Parathyroid adenoma (tissue), 2 donors: ENCODE data around the gene TSPAN18.

ENCODE experiments used
- H2AFZ ChIP-seq: fragments of 300-600 bp; sonication (generic); one replicate; pipeline ENCODE4 v1.7.0; 2017; ENCODE audit warnings: antibody characterized with exemption, mild to moderate bottlenecking
- H3K27ac ChIP-seq: fragments of 300-600 bp; sonication (generic); one replicate; pipeline ENCODE4 v1.7.0; 2017
- H3K27me3 ChIP-seq: fragments of 300-600 bp; sonication (generic); one replicate; pipeline ENCODE4 v1.7.0; 2017; ENCODE audit warnings: low read length; ENCODE audit not compliant: control insufficient read depth, insufficient read depth
- H3K36me3 ChIP-seq: fragments of 300-600 bp; sonication (generic); one replicate; pipeline ENCODE4 v1.7.0; 2017; ENCODE audit warnings: low read length; ENCODE audit not compliant: control insufficient read depth, insufficient read depth
- H3K4me1 ChIP-seq: fragments of 300-600 bp; sonication (generic); one replicate; pipeline ENCODE4 v1.7.0; 2017; ENCODE audit warnings: control low read depth
- H3K4me2 ChIP-seq: fragments of 300-600 bp; sonication (generic); one replicate; pipeline ENCODE4 v1.7.0; 2017; ENCODE audit warnings: low read length
- H3K4me3 ChIP-seq: fragments of 300-600 bp; sonication (generic); one replicate; pipeline ENCODE4 v1.7.0; 2017; ENCODE audit warnings: low read depth, low read length
- H3K79me2 ChIP-seq: fragments of 300-600 bp; sonication (generic); one replicate; pipeline ENCODE4 v1.7.0; 2017; ENCODE audit warnings: control low read depth
- H3K9ac ChIP-seq: fragments of 300-600 bp; sonication (generic); one replicate; pipeline ENCODE4 v1.7.0; 2017; ENCODE audit warnings: mild to moderate bottlenecking
- H3K9me3 ChIP-seq: fragments of 300-600 bp; sonication (generic); one replicate; pipeline ENCODE4 v1.7.0; 2017; ENCODE audit warnings: low read length; ENCODE audit not compliant: control insufficient read depth
- CTCF ChIP-seq: fragments of 300-600 bp; sonication (generic); IDR thresholded peaks from one replicate; pipeline ENCODE4 v1.7.0; 2017; ENCODE audit warnings: antibody characterized with exemption, mild to moderate bottlenecking
- donor health status: primary hyperparathyroidism.

The TSPAN18 gene, protein sequence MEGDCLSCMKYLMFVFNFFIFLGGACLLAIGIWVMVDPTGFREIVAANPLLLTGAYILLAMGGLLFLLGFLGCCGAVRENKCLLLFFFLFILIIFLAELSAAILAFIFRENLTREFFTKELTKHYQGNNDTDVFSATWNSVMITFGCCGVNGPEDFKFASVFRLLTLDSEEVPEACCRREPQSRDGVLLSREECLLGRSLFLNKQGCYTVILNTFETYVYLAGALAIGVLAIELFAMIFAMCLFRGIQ

GRCh38 chr11:44726283-44727113 is at the start of gene TSPAN18:
TSS of gene TSPAN18 (plus strand) at chr11:44726962. CDS start at chr11:44906417, 179,455 bp downstream.
- no peak within 1 kb of the TSS for H3K9ac ChIP-seq
- H3K27ac ChIP-seq, result no peak within 1 kb of the TSS
- H3K4me3 ChIP-seq, result peak within 1 kb of the TSS; percentile 47
- H3K9me3 ChIP-seq, result no peaks in the 10 kb centered on the region
- H3K4me1 ChIP-seq, result no peaks in the 10 kb centered on the region
- peak within 1 kb of the TSS; percentile 58 for H2AFZ ChIP-seq
- H3K79me2 ChIP-seq, result no peaks in the 10 kb centered on the region
- no peaks in the 10 kb centered on the region for H3K27me3 ChIP-seq
- peak within 1 kb of the TSS; percentile 71 for H3K4me2 ChIP-seq
- TF ChIP-seq CTCF, result no peak
- H3K36me3 ChIP-seq, result no peaks in the 10 kb centered on the region

GRCh38 chr11:44680982-44681597 is 45.7 kb upstream of the TSPAN18 start:
- no peaks in the 10 kb centered on the region for H3K36me3 ChIP-seq
- TF ChIP-seq CTCF, result no peak
- no peak overlapping the region for H2AFZ ChIP-seq

DNA sequence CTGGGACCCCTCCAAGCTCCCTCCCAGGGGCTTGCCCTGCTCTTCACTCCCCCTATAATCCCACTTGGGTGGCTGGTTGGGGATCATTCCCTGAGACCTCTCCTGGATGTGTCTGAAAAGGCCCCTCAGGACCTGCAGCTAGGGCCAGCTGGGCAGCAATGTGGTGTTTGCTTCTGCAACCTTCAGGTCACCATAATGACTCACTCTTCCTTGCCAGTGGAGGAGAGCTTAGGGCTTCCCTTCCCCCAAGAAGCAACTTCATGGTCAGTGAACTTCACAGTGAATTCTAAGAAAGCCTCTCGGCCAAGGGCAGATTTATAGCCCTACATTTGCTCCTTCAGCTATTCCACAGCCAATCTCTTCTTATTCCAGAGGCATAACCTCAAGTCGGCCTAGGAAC is 45.1 kb upstream of the TSPAN18 start:
- no peak overlapping the region for H3K4me3 ChIP-seq

More at GRCh38 chr11:44680982-44681597, 45.7 kb upstream of the TSPAN18 start:
- H3K9me3 ChIP-seq, result no peaks in the 10 kb centered on the region
- no peaks in the 10 kb centered on the region for H3K4me1 ChIP-seq
- no peak overlapping the region for H3K4me3 ChIP-seq
- H3K27ac ChIP-seq, result no peak overlapping the region
- H3K79me2 ChIP-seq, result no peaks in the 10 kb centered on the region
- H3K27me3 ChIP-seq, result no peaks in the 10 kb centered on the region
- H3K9ac ChIP-seq, result no peak overlapping the region
- H3K4me2 ChIP-seq, result no peak overlapping the region

DNA sequence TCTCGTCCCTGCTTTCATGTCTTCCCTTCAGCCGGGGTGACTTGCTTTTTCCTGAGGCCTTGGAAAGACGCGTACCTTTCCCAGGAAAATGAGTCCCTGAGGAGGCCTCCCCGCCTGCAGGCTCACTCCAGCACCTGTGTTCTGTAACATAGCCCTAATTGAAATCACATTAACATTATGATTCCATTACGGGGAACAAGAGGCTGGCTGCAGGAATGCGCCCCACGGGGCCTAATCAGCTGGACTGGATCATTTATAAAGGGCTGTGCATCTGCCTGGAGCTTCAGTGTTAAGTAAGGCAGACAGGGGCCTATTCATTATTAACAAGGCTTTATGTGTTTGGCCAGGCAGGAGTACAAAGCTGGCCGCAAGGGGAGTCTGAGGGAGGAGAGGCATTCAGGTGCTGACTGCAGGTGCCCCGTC is 41.9 kb upstream of the TSPAN18 start:
- H3K4me2 ChIP-seq, result no peak overlapping the region
- no peaks in the 10 kb centered on the region for H3K9me3 ChIP-seq
- no peaks in the 10 kb centered on the region for H3K79me2 ChIP-seq
- H3K4me3 ChIP-seq, result no peak overlapping the region
- H3K27ac ChIP-seq, result no peak overlapping the region
- H3K27me3 ChIP-seq, result no peaks in the 10 kb centered on the region
- no peak for TF ChIP-seq CTCF
- H3K9ac ChIP-seq, result no peak overlapping the region
- no peaks in the 10 kb centered on the region for H3K36me3 ChIP-seq
- H3K4me1 ChIP-seq, result no peaks in the 10 kb centered on the region
- no peak overlapping the region for H2AFZ ChIP-seq

More for the DNA sequence above, 45.1 kb upstream of the TSPAN18 start:
- Histone ChIP-seq H3K9me3 (no peaks in the 10 kb centered on the region), H3K27me3 (no peaks in the 10 kb centered on the region), H3K27ac (no peak overlapping the region), H3K4me2 (no peak overlapping the region), H2AFZ (no peak overlapping the region), H3K36me3 (no peaks in the 10 kb centered on the region), H3K9ac (no peak overlapping the region), H3K4me1 (no peaks in the 10 kb centered on the region), H3K79me2 (no peaks in the 10 kb centered on the region)
- no peak for TF ChIP-seq CTCF
